Mesenteric fat pad (tissue), 1 donor: Measurements from ENCODE around the gene PLXNB3. TPM values are rescaled to one million over a fixed set of nuclear protein-coding genes. Genes with fewer than 3 reads are reported as not detected.
"Not testable (repeated sequence)": the region's sequence is repeated elsewhere in the genome, so short reads cannot be mapped to it uniquely, and the experiment has no call there.

ENCODE experiments used
- DNase-seq: peaks from one replicate; pipeline ENCODE4 v3.0.0-alpha.2; 2020; ENCODE audit warnings: low spot score
- total RNA-seq: library from RNA; stranded (reverse); fragmentation: NEBNext Ultra II Directional; extraction: Animal tissue kit (Norgen Biotek cat#: 25700); gene quantifications from one replicate; pipeline ENCODE4 v1.2.1, GENCODE V29; 2021
- donor health status: DM: yes; HTN: yes; CAD: no.

PLXNB3 gene
- total RNA-seq, 1 donor from 2014 or later, result 10.2 TPM

- DNase-seq, result no peak
Observed at GRCh38 chrX:153732401-153732800, 31.6 kb upstream of the PLXNB3 start.

GRCh38 chrX:153733651-153734240 is 30.3 kb upstream of the PLXNB3 start:
- DNase-seq, result no peak

GRCh38 chrX:153734871-153735270 is 29.2 kb upstream of the PLXNB3 start:
- DNase-seq, result no peak

GRCh38 chrX:153735274-153735673 is 28.8 kb upstream of the PLXNB3 start:
- no peak for DNase-seq

GRCh38 chrX:153736071-153736820 is 27.8 kb upstream of the PLXNB3 start:
- DNase-seq, result no peak

GRCh38 chrX:153736871-153737441 is 27.1 kb upstream of the PLXNB3 start:
- no peak for DNase-seq

GRCh38 chrX:153738056-153738605 is 25.9 kb upstream of the PLXNB3 start:
- DNase-seq, result no peak

- no peak for DNase-seq
Observed at GRCh38 chrX:153739754-153740486, 24.1 kb upstream of the PLXNB3 start.

GRCh38 chrX:153740631-153741222 is 23.3 kb upstream of the PLXNB3 start:
- DNase-seq, result no peak

- DNase-seq, result no peak
Observed at GRCh38 chrX:153741446-153741845, 22.6 kb upstream of the PLXNB3 start.

GRCh38 chrX:153742111-153742510 is 21.9 kb upstream of the PLXNB3 start:
- DNase-seq, result not testable (repeated sequence)

- not testable (repeated sequence) for DNase-seq
Observed at GRCh38 chrX:153742796-153743467, 21.1 kb upstream of the PLXNB3 start.

- not testable (repeated sequence) for DNase-seq
Observed at GRCh38 chrX:153743468-153744209, 20.4 kb upstream of the PLXNB3 start.

- DNase-seq, result peak; percentile 87
Observed at GRCh38 chrX:153744210-153745066, 19.6 kb upstream of the PLXNB3 start.

GRCh38 chrX:153745067-153745433 is 19.0 kb upstream of the PLXNB3 start:
- peak; percentile 73 for DNase-seq

- no peak for DNase-seq
Observed at GRCh38 chrX:153746359-153746758, 17.7 kb upstream of the PLXNB3 start.

GRCh38 chrX:153746991-153747390 is 17.1 kb upstream of the PLXNB3 start:
- DNase-seq, result not testable (repeated sequence)

- DNase-seq, result not testable (repeated sequence)
Observed at GRCh38 chrX:153749017-153749416, 15.0 kb upstream of the PLXNB3 start.
